Activated naive CD8-positive, alpha-beta T cell treated with anti-CD3 and anti-CD28 coated beads, Interleukin-2, amount 10 ng/mL, durations not matched to agents 7 days and 5 days (primary cell): ENCODE results near the gene PRICKLE2. TPM values are rescaled to one million over a fixed set of nuclear protein-coding genes. Genes with fewer than 3 reads are reported as not detected.
"Not testable (repeated sequence)": the region's sequence is repeated elsewhere in the genome, so short reads cannot be mapped to it uniquely, and the experiment has no call there.

ENCODE experiments used
- ATAC-seq: fragments of 150-1000 bp; cut with Tn5 transposase; one replicate; pipeline ENCODE4 v1.10.0; 2021; ENCODE audit warnings: low read depth, moderate library complexity
- POLR2A ChIA-PET: fragments of 350-600 bp; sonication (Branson Sonifier 250); formaldehyde crosslinking; loops from one replicate; lab custom pipeline; 2021; ENCODE audit warnings: antibody characterized with exemption; lab: Charles Lee
- DNase-seq: peaks from one replicate; pipeline ENCODE4 v3.0.0; 2021
- H3K27ac Mint-ChIP-seq: one replicate; pipeline ENCODE4 v1.8.0; 2022; ENCODE audit warnings: mild to moderate bottlenecking, mixed read lengths
- H3K27me3 Mint-ChIP-seq: one replicate; pipeline ENCODE4 v1.8.0; 2022; ENCODE audit warnings: mild to moderate bottlenecking, moderate library complexity, mixed read lengths
- H3K36me3 Mint-ChIP-seq: one replicate; pipeline ENCODE4 v1.8.0; 2021; ENCODE audit warnings: mild to moderate bottlenecking, mixed read lengths
- H3K4me1 Mint-ChIP-seq: one replicate; pipeline ENCODE4 v1.8.0; 2021; ENCODE audit warnings: mixed read lengths
- H3K4me3 Mint-ChIP-seq: one replicate; pipeline ENCODE4 v1.8.0; 2022; ENCODE audit warnings: mild to moderate bottlenecking, moderate library complexity, mixed read lengths
- H3K9me3 Mint-ChIP-seq: one replicate; pipeline ENCODE4 v1.8.0; 2021; ENCODE audit warnings: mixed read lengths
- total RNA-seq, 2 experiments: library from RNA; stranded (reverse); gene quantifications; one replicate each; pipeline ENCODE4 v1.2.3, GENCODE V29; 2021

Gene PRICKLE2
- total RNA-seq, 2 experiments from 2014 or later: not detected

DNA sequence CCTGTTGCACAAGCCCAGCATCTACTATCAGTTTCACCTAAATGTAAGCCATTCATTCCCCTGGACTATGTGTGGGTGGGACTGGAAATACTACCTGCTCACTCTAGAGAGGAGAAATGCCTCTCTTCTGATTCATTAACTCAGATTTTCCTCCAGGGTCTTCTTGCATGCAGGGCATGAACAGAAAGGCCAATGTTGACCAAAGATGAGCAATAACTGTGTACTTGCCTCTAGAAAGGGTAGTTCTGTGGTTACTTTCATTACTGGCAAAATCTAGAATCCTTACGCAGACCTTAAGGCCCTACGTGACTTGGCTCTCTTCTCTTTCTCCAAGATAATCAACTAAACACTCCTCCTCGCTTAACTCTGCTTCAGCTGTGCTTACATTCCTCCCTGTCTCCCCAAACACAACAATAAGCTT is 120.6 kb downstream of the PRICKLE2 start:
- Mint-ChIP-seq H3K27ac (no peak overlapping the region), H3K36me3 (no peaks in the 10 kb centered on the region), H3K9me3 (no peaks in the 10 kb centered on the region), H3K4me1 (no peaks in the 10 kb centered on the region), H3K27me3 (peaks cover 5% of the 10 kb centered on the region), H3K4me3 (no peak overlapping the region)
- ATAC-seq (no peak), DNase-seq (no peak)
- POLR2A ChIA-PET: no interaction called here

- Mint-ChIP-seq H3K9me3 (no peaks in the 10 kb centered on the region), H3K36me3 (no peaks in the 10 kb centered on the region), H3K4me3 (no peak overlapping the region), H3K27me3 (peaks cover 5% of the 10 kb centered on the region), H3K4me1 (no peaks in the 10 kb centered on the region), H3K27ac (no peak overlapping the region)
- POLR2A ChIA-PET: no interaction called here
- ATAC-seq (no peak), DNase-seq (no peak)
These were observed 121.3 kb downstream of the PRICKLE2 start for GRCh38 chr3:64104006-64104405.

GRCh38 chr3:64103131-64103530 is 122.1 kb downstream of the PRICKLE2 start:
- DNase-seq (no peak), ATAC-seq (no peak)
- peaks cover 5% of the 10 kb centered on the region for H3K27me3 Mint-ChIP-seq
- H3K36me3 Mint-ChIP-seq: no peaks in the 10 kb centered on the region
- H3K27ac Mint-ChIP-seq: no peak overlapping the region
- H3K4me3 Mint-ChIP-seq: no peak overlapping the region
- POLR2A ChIA-PET: no interaction called here
- H3K4me1 Mint-ChIP-seq: no peaks in the 10 kb centered on the region
- no peaks in the 10 kb centered on the region for H3K9me3 Mint-ChIP-seq

GRCh38 chr3:64102147-64102546 is 123.1 kb downstream of the PRICKLE2 start:
- Mint-ChIP-seq H3K4me3 (no peak overlapping the region), H3K27me3 (peaks cover 5% of the 10 kb centered on the region), H3K9me3 (no peaks in the 10 kb centered on the region), H3K27ac (no peak overlapping the region), H3K36me3 (no peaks in the 10 kb centered on the region), H3K4me1 (no peaks in the 10 kb centered on the region)
- POLR2A ChIA-PET: no interaction called here
- ATAC-seq: no peak
- no peak for DNase-seq

- H3K27me3 Mint-ChIP-seq: peaks cover 2% of the 10 kb centered on the region
- no peak overlapping the region for H3K4me3 Mint-ChIP-seq
- no peak for DNase-seq
- H3K27ac Mint-ChIP-seq: no peak overlapping the region
- no peaks in the 10 kb centered on the region for H3K36me3 Mint-ChIP-seq
- H3K9me3 Mint-ChIP-seq: no peaks in the 10 kb centered on the region
- POLR2A ChIA-PET: no interaction called here
- ATAC-seq: no peak
- H3K4me1 Mint-ChIP-seq: no peaks in the 10 kb centered on the region
These were observed 126.0 kb downstream of the PRICKLE2 start for GRCh38 chr3:64099316-64099715.

- H3K36me3 Mint-ChIP-seq: no peaks in the 10 kb centered on the region
- H3K9me3 Mint-ChIP-seq: no peaks in the 10 kb centered on the region
- H3K4me3 Mint-ChIP-seq: no peak overlapping the region
- ATAC-seq (no peak), DNase-seq (no peak)
- POLR2A ChIA-PET: no interaction called here
- peaks cover 2% of the 10 kb centered on the region for H3K27me3 Mint-ChIP-seq
- no peak overlapping the region for H3K27ac Mint-ChIP-seq
- no peaks in the 10 kb centered on the region for H3K4me1 Mint-ChIP-seq
These were observed 126.6 kb downstream of the PRICKLE2 start for GRCh38 chr3:64098670-64099069.

GRCh38 chr3:64097920-64098319 is 127.3 kb downstream of the PRICKLE2 start:
- Mint-ChIP-seq H3K27ac (no peak overlapping the region), H3K9me3 (no peaks in the 10 kb centered on the region), H3K27me3 (peaks cover 2% of the 10 kb centered on the region), H3K4me3 (no peak overlapping the region), H3K4me1 (no peaks in the 10 kb centered on the region), H3K36me3 (no peaks in the 10 kb centered on the region)
- DNase-seq: no peak
- POLR2A ChIA-PET: no interaction called here
- ATAC-seq: no peak

- DNase-seq (no peak), ATAC-seq (no peak)
- Mint-ChIP-seq H3K4me3 (no peak overlapping the region), H3K9me3 (no peaks in the 10 kb centered on the region), H3K27me3 (no peaks in the 10 kb centered on the region), H3K27ac (no peak overlapping the region), H3K4me1 (no peaks in the 10 kb centered on the region), H3K36me3 (no peaks in the 10 kb centered on the region)
- POLR2A ChIA-PET: no interaction called here
These were observed 129.5 kb downstream of the PRICKLE2 start for GRCh38 chr3:64095802-64096201.

- ATAC-seq: no peak
- Mint-ChIP-seq H3K4me1 (no peaks in the 10 kb centered on the region), H3K27ac (no peak overlapping the region), H3K4me3 (no peak overlapping the region), H3K36me3 (no peaks in the 10 kb centered on the region), H3K9me3 (no peaks in the 10 kb centered on the region), H3K27me3 (no peaks in the 10 kb centered on the region)
- POLR2A ChIA-PET: no interaction called here
- DNase-seq: no peak
These were observed 130.6 kb downstream of the PRICKLE2 start for GRCh38 chr3:64094713-64095079.

GRCh38 chr3:64093825-64094712 is 131.2 kb downstream of the PRICKLE2 start:
- Mint-ChIP-seq H3K27me3 (no peaks in the 10 kb centered on the region), H3K4me3 (no peak overlapping the region), H3K4me1 (no peaks in the 10 kb centered on the region), H3K27ac (no peak overlapping the region), H3K9me3 (no peaks in the 10 kb centered on the region), H3K36me3 (no peaks in the 10 kb centered on the region)
- POLR2A ChIA-PET: no interaction called here
- ATAC-seq: no peak
- DNase-seq: no peak

- H3K27me3 Mint-ChIP-seq: no peaks in the 10 kb centered on the region
- DNase-seq (no peak), ATAC-seq (no peak)
- H3K4me3 Mint-ChIP-seq: no peak overlapping the region
- no peaks in the 10 kb centered on the region for H3K9me3 Mint-ChIP-seq
- H3K4me1 Mint-ChIP-seq: no peaks in the 10 kb centered on the region
- H3K36me3 Mint-ChIP-seq: no peaks in the 10 kb centered on the region
- H3K27ac Mint-ChIP-seq: no peak overlapping the region
- POLR2A ChIA-PET: no interaction called here
These were observed 132.1 kb downstream of the PRICKLE2 start for GRCh38 chr3:64093211-64093610.

DNA sequence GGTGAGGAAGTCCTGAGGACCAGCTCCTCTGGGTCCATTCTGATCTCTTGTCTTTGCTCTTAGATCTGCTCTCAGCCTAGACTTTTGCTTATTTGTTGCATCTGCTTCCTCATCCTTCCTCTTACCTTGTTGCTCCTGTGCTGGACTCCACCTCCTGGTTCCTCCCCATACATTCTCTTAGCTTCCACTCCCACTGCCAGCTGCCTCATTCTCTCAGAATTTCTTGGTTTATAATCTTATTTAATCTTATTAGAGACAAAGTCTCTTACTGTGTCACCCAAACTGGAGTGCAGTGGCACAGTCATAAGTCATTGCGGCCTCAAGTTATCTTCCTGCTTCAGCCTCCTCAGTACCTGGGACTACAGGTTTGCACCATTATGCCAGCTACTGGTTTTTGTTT is 133.8 kb downstream of the PRICKLE2 start:
- no peak overlapping the region for H3K4me3 Mint-ChIP-seq
- no peaks in the 10 kb centered on the region for H3K4me1 Mint-ChIP-seq
- DNase-seq (no peak), ATAC-seq (no peak)
- H3K36me3 Mint-ChIP-seq: no peaks in the 10 kb centered on the region
- POLR2A ChIA-PET: no interaction called here
- no peaks in the 10 kb centered on the region for H3K27me3 Mint-ChIP-seq
- no peaks in the 10 kb centered on the region for H3K9me3 Mint-ChIP-seq
- H3K27ac Mint-ChIP-seq: no peak overlapping the region

- ATAC-seq, H3K4me3 Mint-ChIP-seq, DNase-seq, H3K27me3 Mint-ChIP-seq, H3K27ac Mint-ChIP-seq, H3K4me1 Mint-ChIP-seq, H3K9me3 Mint-ChIP-seq, H3K36me3 Mint-ChIP-seq, POLR2A ChIA-PET: not testable (repeated sequence)
These were observed 135.9 kb downstream of the PRICKLE2 start for GRCh38 chr3:64089386-64089785.

DNA sequence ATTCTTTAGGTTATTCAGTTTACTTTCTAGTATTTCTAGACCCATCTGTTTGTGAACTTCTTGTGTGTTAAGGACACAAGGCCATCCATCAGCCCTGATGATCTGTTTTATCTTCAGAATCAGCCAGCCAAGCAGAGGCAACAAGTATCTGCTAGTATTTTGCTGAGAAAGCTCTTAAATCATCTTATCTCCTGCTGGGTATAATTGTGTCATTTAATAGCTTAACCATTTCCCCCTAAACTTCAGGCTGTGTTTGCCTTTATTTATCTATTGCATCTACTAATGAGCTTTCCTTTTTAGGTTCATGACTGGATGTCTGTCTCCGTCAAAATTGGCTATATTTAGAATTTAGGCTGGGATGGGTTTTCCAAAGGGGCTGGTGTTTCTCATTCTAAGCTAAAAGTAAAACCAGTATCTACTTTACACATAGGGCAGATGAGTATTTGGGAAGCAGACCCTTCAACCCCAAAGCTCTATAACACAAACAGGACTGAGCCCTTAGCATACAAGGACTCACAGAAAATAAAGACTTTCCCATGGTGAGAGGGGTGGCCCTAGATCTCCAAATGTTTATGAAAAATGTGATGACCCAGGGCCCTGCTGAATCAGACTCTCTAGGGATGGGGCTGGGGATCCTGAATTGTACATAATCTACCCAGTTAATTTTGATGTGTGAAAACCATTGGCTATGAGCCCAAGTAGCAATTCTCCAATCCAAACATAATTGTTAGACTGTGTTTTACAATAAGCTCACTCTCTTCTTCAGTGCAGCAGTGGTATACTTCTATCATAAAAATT is 136.7 kb downstream of the PRICKLE2 start:
- peaks cover 4% of the 10 kb centered on the region for H3K27me3 Mint-ChIP-seq
- POLR2A ChIA-PET: no interaction called here
- H3K4me3 Mint-ChIP-seq: no peak overlapping the region

More for the DNA sequence above, 136.7 kb downstream of the PRICKLE2 start:
- ATAC-seq (no peak), DNase-seq (no peak)
- H3K27ac Mint-ChIP-seq: no peak overlapping the region
- no peaks in the 10 kb centered on the region for H3K9me3 Mint-ChIP-seq
- H3K4me1 Mint-ChIP-seq: no peaks in the 10 kb centered on the region
- H3K36me3 Mint-ChIP-seq: no peaks in the 10 kb centered on the region
